Heart left ventricle (tissue), 13 donors: ENCODE measurements around the gene RPL31.

Experiments used
- POLR2A ChIP-seq, 2 donors: fragments of 450-650 bp; IDR thresholded peaks; one replicate each; pipeline ENCODE4 v1.6.1; 2017; ENCODE audit warnings: antibody characterized with exemption in 2 of 2, mild to moderate bottlenecking in 2 of 2, moderate library complexity in 2 of 2
- TF ChIP-seq, protein P1 (sequence below), 12 donors: fragments of 200-600 bp; sonication (generic) in 4 of 12; IDR thresholded peaks; one replicate each; pipeline versions ENCODE4 v1.5.0 to v1.8.0; 2018 to 2022; ENCODE audit warnings: antibody characterized with exemption in 12 of 12, mild to moderate bottlenecking in 5 of 12
- donor health status: ischemic (EF 13 %, LVEDD 7.1; RV severe dilation, severe dysfunction).
- donor health status: DM: no; HTN: yes; CAD: no.
- donor health status: DM: no; HTN: no; CAD: no.
- donor health status: ischemic (EF 25% LVEDD 6.9; RV normal size, moderate dysfunction).
- donor health status: ischemic (EF 25% LVEDD 5.7; RV mildly dilated, moderate dysfunction).
- donor health status: ischemic (EF 35%, LVEDD 5.7; RV mildly dilated, moderate dysfunction).
- donor health status: nonischemic (EF 11% LVEDD 7.7; RV severe dilation, severe dysfunction).
- donor health status: DM: yes; HTN: yes; CAD: no.
- donor health status: PGD.
- donor health status: ischemic (EF 29% LVEDD 5.4; RV normal size, mild dysfunction).
- donor health status: nonischemic (EF 23%, LVEDD 6.1; RV moderate dilation, normal function).

GRCh38 chr2:101022221-101022620 is 20.1 kb downstream of the RPL31 start:
- TF ChIP-seq, protein P1, sequence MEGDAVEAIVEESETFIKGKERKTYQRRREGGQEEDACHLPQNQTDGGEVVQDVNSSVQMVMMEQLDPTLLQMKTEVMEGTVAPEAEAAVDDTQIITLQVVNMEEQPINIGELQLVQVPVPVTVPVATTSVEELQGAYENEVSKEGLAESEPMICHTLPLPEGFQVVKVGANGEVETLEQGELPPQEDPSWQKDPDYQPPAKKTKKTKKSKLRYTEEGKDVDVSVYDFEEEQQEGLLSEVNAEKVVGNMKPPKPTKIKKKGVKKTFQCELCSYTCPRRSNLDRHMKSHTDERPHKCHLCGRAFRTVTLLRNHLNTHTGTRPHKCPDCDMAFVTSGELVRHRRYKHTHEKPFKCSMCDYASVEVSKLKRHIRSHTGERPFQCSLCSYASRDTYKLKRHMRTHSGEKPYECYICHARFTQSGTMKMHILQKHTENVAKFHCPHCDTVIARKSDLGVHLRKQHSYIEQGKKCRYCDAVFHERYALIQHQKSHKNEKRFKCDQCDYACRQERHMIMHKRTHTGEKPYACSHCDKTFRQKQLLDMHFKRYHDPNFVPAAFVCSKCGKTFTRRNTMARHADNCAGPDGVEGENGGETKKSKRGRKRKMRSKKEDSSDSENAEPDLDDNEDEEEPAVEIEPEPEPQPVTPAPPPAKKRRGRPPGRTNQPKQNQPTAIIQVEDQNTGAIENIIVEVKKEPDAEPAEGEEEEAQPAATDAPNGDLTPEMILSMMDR (IDR thresholded peaks at IDR 0.05) = no peak
- TF ChIP-seq POLR2A (IDR thresholded peaks at IDR 0.05) = no peak
